Stimulated activated CD8-positive, alpha-beta memory T cell treated with anti-CD3 and anti-CD28 coated beads, Interleukin-2, amount 100 ng/mL, for 48 hours (primary cell): ENCODE measurements around the gene KRTAP10-1.
"Not testable (repeated sequence)": the region's sequence is repeated elsewhere in the genome, so short reads cannot be mapped to it uniquely, and the experiment has no call there.

Experiments
- DNase-seq, 2 donors: peaks; one replicate each; pipeline ENCODE4 v3.0.0-alpha.2; 2020; ENCODE audit warnings: low read depth in 2 of 2

KRTAP10-1 gene

DNA sequence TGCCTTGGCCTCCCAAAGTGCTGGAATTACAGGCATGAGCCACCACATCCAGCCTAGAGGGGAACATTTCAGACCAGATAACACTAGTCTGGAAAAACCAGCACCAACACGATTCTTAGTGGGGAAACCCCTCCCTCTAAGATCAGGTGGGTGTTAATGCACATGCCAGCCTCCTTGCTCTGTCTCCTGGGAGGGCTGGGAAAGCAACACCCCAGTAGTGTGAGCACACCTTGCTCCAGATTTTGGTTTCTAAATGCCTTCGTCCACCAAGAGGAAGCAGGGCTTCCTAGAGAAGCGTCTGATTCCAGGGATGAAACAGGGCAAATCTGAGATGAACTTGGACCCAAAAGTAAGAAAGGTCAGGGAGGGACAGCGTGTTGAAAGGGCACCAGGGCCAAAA lies 31.3 kb upstream of the KRTAP10-1 start:
- DNase-seq, result no peak

DNA sequence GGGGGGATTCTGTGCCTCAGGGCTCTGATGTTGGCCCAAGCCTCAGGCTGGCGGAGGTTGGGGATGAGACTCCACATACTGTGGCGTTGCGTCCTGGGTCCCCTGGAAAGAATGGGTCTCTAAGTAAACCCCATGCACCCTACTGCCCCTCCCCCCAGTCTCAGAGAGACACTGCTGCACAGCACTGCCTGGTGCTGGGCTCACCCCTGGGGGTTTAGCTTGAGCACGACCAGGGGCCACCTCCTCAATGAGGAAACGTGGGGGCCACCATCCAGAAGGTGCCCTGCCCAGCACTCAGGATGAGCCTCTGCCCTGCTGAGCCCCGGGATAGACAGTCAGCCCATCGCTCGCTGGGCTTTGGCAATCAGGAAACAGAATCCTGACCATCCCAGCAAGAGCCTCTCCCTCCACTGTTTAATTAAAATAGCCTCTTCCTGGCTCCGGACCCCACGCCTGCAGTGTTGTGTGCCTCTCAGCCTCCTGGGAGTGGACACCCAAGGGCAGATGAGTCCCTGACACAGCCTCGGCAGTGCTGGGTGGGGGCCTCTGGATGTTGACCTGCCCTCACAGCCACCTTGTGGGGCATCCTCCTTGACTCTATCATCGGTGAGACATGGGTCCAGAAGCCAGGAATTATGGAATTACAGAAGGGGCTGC lies 30.0 kb upstream of the KRTAP10-1 start:
- no peak for DNase-seq

DNA sequence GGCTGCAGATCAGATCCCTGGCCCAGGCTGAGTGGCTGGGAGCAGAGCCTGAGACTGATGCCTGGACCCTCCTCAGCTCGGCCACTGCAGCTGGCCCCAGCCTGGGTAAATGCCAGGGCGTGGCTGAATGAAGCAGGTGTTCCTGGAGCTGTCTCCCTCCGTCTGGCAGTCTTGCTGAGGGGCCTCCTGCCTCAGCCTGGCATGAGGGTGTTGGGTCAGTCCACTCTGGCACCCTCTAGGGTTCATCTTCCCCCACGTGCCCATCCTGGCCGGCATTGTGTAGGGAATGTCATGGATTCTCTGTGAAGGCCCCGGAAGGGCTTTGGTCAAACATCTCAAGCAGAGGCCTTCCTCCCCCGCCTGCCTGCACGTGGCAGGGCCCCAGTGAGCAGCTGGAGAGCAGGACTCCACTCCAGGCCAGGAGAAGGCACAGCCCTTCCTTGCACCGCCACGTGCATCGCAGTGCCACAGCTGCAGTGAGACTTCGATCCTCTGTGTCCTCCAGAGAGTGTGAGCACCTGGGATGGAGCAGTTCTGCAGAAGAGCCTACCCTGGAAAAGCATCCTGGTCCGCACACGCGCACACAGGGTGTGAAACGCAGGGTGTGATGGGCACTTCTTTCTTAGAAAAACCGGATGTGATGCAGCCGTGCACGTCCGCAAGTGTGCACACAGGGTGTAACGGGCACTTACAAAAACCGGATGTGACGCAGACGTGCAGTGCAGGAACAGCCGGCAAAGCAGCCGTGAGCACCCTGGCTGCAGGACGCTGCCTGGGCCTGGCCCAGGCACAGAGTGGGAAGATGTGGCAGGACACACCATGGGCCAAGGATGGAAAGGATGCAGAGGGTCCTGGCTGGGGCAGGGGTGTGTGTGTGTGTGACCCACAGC lies 28.9 kb upstream of the KRTAP10-1 start:
- no peak for DNase-seq

DNA sequence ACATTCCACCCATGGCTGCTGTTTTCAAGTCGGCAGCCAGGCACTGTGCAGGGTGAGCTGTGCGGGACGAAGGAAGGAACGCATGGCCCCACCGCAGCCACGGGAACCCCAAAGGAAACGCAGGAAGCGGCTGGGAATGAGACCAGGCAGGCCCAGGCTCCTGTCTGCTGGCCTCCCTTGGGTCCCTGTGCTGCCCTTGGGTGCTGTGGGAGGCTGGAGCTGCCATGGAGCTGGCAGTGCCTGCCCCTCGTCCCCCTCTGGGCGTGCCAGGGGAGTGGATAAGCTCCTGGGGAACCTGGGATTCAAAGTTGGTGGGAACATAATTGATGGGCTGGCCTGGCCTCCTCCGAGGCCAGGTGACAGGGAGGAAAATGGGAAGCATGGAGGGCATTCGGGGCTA lies 28.3 kb upstream of the KRTAP10-1 start:
- no peak for DNase-seq

DNA sequence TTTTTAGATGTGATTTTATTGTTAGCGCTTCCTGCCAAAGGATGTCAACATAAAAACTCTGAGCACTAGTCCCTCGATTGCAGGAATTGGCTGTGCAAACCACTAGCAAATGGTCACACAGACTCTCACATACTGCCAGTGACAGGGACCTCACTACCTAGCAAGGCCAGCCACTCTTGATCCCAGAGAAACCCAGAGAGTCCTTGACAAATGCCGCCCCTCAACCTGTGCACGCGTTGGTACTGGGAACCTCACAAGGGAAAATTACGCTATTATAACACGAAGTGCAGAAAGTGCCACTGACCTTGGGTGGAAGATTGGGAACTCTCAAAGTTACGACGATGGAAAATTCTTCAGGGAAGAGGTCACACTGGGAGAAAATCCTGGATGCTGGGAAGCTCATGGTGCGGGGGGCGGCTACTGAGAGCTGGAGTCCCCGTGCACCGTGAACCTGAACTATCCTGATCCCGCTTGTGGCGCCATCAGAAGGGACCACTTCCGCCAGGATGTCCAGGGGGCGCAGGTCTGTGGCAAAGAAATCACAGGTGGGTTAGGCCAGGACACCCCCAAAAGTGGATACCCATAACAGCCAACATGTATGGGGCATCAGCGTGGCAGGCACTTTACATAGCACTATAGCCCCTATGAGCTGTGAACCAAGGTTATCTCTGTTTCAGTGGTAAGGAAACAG lies 27.6 kb upstream of the KRTAP10-1 start:
- DNase-seq, result no peak

DNA sequence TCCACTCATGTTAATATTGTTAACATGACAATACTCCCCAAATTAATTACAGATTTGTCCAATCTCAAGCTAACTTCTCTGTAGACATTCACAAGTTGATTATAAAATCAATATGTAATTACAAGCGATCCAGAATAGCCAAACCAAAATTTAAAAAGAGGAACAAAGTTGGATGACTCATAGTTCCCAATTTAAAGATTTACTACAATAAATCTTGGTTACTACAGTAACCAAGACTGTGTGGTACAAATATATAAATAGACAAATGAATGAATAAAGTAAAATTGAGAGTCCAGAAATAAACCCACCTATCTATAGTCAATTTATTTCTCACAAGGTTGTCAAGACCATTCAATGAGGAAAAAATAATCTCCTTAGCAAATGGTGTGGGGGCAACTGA lies 26.4 kb upstream of the KRTAP10-1 start:
- no peak for DNase-seq

DNA sequence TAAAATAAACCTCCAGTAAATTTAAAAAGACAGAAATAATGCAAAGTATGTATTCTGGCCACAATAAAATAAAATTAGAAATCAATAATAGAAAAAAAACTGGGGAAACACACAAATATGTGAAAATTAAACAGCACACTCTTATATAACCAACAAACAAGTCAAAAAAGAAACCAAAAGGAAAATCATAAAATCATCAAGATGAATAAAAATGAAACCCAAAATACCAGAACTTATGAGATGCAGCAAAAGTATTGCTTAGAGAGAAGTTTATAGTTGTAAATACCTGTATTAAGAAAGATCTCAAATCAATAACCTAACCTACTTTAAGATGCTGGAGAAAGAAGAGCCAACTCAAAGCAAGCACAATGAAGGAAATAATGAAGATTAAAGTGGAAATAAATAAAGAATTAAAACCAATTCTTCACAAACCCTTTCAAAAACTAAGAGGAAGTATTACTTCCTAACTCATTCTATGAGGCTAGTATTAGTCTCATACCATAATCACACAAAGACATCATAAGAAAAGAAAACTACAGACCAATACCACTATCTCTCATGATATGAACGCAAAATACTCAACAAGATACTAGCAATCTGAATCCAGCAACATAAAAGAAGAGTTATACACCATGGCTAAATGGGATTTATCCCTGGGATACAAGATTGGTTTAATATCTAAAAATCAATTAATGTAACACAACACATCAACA lies 25.0 kb upstream of the KRTAP10-1 start:
- DNase-seq, result no peak

DNA sequence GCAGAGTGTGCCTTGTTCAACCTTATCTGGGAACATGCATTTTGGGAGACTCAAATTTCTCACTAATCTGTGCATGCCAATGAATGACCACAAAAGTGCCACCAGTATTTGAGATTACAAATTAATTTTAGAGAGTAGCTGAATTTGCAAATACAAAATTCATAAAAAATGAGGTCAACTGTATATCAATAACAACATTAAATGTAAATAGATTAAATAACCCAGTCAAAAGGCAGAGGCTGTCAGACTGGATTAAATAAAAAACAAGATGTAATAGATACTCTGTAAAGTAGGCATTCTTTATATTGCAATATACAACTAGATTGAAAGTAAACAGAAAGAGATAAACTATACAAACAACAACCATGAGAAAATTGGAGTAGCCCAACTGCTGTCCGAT lies 24.1 kb upstream of the KRTAP10-1 start:
- DNase-seq, result no peak

DNA sequence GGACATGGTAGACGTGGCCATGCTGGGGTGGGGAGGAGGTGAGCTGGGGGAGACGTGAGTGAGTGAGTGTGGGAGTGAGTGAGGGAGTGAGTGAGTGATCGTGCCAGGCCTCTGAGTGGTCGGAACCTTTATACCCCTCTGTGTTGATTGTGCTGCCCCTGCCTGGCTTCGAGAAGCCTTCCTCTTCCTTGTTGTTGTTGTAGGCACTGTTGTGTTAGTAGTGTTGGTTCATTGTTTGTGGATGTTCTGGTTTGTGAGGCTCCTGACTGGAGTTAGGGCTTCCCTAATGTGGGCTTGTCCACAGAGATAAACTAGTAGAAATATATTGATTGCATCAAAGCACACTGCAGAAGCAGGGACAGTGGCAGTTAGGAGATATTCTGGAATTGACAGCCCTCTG lies 18.7 kb upstream of the KRTAP10-1 start, which contains the start of gene KRTAP10-3:
KRTAP10-3 (minus strand) TSS at position 101 of the 400 bp plus-strand sequence; CDS start at position 21, 80 bp downstream.
- no peak for DNase-seq

DNA sequence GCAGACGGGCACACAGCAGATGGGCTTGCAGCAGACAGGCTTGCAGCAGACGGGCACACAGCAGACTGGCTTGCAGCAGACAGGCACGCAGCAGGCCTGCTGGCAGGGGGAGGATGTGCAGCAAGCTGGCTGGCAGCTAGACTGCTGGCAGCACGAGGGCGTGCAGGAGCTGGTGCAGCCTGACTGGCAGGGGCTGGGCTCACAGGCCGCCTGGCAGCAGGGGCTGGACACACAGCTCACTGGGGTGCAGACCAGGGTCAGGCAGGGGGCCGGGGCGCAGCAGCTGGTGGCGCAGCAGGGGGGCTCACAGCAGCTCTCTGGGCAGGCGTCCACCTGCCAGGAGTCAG lies 18.3 kb upstream of the KRTAP10-1 start:
- not testable (repeated sequence) for DNase-seq

DNA sequence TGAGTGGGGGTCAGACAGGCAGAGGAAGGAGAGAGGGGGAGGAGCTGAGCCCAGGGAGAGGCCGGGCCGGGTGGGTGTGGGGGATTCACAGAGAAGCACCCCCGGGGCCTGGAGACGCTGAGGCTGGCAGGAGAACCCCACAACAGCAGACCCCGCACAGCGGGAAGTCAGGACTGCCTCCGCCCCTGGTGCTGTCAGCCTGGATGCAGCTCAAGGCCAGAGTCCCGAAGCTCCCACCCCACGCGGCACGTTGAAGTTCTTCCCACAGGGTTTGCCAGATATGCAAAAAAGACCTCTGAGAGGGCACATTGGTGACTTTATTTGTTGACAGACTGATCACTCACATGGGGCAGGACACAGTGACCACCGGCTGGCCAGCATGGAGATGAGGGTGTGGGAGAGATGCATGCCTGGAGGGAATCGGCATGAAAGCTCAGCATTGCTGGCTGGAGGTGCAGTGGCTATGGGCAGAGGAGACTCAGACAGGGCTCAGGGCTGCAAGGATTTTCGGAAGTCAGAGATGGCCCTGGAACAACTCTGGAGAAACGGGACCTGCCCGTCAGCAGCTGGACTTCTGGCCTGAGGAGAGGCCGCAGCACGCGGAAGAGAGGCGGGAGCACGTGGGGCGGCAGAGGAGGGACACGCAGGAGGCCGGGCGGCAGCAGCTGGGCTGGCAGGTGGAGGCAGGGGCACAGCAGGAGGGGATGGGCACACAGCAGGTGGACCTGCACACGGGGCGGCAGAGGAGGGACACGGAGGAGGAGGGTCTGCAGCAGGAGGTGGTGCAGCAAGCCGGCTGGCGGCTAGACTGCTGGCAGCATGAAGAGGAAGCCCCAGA lies 17.7 kb upstream of the KRTAP10-1 start:
- DNase-seq, result no peak

DNA sequence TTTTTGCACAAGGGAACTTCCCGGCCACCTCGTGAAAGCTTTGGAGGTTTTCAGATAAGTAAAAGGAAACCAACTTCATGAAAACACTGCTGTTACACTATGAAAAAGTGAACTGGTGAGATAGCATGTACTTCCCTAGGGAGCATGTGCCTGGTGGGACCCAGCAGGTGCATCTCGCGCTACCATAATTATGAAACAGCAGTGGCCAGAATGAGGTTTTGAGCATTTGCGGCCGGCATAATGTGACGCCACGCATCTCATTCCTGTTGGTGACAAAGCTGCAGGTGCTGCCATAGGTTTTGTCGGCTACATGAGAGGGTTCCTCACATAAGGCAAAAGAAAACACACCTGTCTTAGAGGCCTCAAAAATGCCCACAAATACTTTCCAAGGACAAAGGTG lies 16.9 kb upstream of the KRTAP10-1 start:
- no peak for DNase-seq

DNA sequence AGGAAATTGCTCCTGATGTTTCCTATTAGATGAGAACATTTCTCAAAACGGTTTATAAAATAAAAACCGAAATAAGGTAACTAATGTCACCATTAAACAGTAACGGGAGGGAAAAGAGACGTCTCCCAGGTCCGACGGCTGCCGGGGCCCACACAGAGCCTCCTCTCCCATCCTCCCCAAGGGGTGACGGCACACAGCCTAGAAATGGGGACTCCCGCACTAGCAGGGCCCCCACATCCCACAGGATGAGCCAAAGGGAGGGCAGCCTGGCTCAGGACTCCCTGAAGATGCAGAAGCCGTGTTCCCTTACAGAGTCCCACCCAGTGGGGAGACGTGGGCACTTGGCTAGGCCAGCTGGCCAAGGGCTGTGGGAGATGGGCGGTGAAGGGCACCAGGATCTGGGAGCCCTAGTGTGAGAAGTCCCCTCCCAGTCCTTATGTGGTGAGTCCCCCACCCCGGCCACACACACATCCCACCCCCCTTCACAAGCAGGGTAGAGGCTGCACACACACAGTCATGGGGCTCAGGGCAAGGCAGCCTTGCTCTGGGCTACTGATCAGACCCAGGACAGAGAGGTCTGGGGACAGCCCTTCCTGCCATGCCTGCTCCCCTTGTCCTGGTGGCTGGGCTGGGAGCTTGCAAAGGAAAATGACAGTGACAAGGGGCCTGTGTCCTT lies 15.3 kb upstream of the KRTAP10-1 start:
- DNase-seq, result no peak

DNA sequence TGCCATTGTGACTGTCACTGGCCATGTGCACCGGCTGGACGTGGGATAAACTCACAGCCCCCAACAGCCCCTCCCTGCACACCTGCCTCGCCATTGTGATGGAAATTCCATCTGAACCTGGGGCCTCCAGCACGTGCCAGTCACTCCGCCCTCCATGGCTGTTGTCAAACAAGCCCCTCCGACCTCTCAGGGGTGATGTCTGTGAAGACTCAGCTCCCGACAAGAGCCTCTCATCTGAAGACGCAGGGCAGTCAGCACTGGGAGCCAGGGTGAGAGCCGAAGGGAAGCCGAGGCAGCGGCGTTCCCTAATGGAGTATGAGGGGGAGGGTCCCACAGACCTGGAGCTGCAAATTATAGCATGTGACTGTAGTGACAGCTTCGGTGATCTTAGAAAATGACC lies 12.7 kb upstream of the KRTAP10-1 start:
- DNase-seq, result no peak

DNA sequence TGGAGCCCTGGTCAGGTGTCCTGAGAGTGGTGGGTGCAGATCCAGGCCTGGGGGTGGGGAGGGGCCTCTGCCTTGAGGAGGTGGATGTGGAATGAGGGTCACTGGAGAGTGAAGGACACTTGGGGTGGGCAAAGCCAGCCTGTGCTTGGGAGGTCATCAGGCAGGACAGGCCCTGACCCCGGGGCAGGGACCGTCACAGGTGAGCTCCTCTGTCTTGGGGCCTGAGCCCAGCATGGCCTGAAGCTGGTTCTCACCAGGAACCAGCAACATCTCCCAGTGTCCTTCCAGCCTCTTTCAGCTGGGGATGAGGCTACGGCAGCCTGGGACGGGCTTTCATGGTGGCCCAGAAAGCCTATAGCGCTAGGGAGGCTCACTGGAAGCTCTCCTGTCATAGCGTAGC lies 12.1 kb upstream of the KRTAP10-1 start:
- DNase-seq, result no peak

DNA sequence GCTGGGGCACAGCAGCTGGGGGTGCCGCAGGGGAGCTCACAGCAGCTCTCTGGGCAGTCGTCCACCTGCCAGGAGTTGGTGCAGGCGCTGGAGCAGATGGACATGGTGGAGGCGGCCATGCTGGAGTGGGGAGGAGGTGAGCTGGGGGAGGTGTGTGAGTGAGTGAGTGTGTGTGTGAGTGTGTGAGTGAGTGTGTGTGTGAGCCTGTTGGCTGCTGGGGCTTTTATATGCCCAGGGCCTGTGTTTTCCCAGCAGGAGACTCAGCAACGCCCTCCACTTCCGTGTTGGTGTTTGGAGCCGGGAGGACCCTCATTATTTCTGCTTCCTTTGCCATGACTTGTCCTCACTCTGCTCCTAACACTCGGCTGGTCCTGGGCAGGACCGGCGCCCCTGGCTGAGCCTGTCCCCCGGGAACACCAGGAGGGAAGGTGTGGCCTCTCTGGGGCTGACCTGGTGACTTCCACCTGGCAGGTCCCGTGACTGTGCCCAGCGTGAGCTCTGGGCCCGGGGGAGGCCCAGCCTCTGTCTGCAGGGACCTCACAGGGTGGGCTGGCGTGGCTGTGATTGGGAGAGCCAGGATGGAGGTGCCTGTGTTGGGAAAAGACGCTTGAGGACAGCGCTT lies 11.5 kb upstream of the KRTAP10-1 start, which contains the start of gene KRTAP10-2:
KRTAP10-2 (minus strand) TSS at position 166 of the 622 bp plus-strand sequence; CDS start at position 119, 47 bp downstream.
- DNase-seq, result no peak

DNA sequence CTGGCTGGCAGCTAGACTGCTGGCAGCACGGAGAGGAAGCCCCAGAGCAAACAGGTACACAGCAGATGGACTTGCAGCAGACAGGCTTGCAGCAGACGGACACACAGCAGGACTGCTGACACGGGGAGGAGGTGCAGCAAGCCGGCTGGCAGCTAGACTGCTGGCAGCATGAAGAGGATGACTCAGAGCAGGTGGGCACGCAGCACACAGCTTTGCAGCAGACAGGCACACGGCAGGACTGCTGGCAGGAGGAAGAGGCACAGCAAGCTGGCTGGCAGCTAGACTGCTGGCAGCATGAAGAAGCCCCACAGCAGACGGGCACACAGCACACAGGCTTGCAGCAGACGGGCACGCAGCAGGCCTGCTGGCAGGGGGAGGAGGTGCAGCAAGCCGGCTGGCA lies 10.8 kb upstream of the KRTAP10-1 start:
- no peak for DNase-seq

DNA sequence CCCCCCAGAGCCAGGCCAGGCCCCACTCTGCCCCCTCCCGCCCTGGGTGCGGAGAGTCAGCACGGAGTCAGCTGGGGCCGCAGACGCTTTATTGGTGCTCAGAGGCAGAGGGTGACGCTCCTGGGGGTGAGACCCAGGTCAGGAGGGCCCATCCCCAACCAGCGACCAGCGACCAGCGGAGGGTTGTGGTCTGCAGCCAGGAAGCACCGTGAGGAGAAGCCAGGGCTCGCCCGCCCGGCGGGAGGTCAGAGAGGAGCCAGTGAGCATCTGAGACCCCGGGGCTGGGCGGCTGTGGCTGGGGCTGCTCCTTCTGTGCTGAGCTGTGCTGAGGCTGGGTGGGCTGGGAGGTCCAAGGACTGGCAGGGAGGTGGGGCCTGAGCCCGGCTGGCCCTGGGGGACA lies 10.3 kb upstream of the KRTAP10-1 start:
- not testable (repeated sequence) for DNase-seq

DNA sequence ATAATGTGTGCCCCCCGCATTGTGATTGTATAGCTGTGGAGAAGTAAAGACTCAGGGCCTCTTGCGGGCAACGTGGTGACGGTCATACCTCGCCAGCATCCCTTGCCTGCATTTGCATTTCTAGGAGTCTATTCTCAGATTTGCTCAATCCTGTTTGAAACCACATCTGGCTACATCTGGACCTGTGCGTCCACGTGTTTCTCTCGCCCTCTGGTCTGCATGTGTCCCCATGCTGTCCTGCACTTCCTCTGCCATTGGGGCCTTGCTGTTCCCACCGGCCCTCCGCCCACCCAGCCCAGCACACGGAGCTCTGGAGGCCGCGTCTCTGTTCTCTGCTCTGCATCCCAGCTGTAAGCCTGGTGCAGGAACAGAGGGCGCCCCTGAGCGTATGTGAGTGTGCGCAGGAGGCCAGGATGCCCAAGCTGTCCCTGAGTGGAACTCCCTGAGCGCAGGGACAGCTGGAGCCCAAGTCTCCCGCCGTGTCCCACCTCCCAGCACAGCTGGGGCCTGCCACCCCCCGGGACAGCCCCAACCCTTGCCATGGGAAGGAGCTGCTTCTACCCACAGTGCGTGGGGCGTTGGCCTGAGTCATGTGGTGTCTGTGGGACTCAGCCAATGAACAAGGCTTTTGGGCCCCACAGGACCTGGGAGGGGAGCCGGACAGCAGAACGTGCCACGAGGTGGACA lies 9.7 kb upstream of the KRTAP10-1 start:
- DNase-seq, result no peak
